Choroid plexus epithelial cell (primary cell): ENCODE measurements around the gene KLHL10.

Experiments
- DNase-seq: peaks from one replicate; pipeline ENCODE4 v3.0.0-alpha.2; 2010; ENCODE audit warnings: low read depth
- H3K4me3 ChIP-seq: 2 replicates; pipeline ENCODE4 v1.5.1; 2011; ENCODE audit warnings: low read depth, mild to moderate bottlenecking, control low read depth, low read length, moderate library complexity
- CTCF ChIP-seq: conservative IDR thresholded peaks from 2 replicates; pipeline ENCODE4 v1.5.1; 2011; ENCODE audit warnings: low read depth, mild to moderate bottlenecking, control low read depth, inconsistent platforms, low read length, moderate library complexity

Gene KLHL10

GRCh38 chr17:41837761-41838538, at the start of gene KLHL10:
TSS of gene KLHL10 (plus strand) at chr17:41837825. CDS start at chr17:41837933, 108 bp downstream.
- no peak for TF ChIP-seq CTCF
- peak; percentile 6 for DNase-seq
- no peak within 1 kb of the TSS for H3K4me3 ChIP-seq

- peak; percentile 64 for DNase-seq
- no peak for TF ChIP-seq CTCF
- H3K4me3 ChIP-seq: no peak overlapping the region
These were observed 44.5 kb upstream of the KLHL10 start for GRCh38 chr17:41792845-41793783.

DNA sequence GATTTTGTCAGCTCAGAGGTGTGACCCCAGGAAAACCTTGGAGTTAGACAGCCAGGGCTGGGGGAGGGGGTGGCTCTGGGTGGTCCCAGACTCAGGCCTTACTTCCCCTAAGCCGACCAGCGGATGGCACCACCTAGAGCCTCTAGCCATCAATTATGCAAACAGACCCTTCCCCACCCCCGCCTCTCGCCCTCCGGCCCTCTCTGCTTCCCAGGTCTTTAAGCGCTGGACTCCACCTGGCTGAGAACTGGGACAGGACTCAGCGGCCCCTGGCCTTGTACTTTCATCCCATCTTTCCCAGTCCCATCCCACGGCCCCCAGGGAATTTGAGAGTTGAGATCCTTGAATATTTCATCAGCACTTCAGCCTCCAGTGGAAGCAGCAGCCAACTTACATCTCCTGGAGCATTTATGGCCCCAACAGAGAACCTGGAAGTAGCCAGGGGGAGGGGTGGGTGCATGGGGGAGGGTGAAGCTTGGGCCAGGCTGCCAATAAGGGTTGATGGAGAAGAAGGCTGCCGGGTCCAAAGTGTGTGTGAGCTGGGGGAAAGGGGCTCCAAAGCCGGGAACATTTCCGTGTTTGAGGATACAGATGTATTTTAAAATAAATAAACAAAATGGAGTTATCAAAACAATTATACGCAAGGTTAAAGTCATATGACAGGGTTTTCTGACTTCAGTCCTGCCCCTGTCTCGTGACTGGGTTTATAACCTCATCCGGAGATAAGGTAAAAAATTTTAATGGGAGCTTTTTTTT, 43.7 kb upstream of the KLHL10 start:
- TF ChIP-seq CTCF: no peak
- H3K4me3 ChIP-seq: no peak overlapping the region
- peak; percentile 62 for DNase-seq

GRCh38 chr17:41794540-41794975, 43.1 kb upstream of the KLHL10 start:
- no peak overlapping the region for H3K4me3 ChIP-seq
- no peak for TF ChIP-seq CTCF
- no peak for DNase-seq

DNA sequence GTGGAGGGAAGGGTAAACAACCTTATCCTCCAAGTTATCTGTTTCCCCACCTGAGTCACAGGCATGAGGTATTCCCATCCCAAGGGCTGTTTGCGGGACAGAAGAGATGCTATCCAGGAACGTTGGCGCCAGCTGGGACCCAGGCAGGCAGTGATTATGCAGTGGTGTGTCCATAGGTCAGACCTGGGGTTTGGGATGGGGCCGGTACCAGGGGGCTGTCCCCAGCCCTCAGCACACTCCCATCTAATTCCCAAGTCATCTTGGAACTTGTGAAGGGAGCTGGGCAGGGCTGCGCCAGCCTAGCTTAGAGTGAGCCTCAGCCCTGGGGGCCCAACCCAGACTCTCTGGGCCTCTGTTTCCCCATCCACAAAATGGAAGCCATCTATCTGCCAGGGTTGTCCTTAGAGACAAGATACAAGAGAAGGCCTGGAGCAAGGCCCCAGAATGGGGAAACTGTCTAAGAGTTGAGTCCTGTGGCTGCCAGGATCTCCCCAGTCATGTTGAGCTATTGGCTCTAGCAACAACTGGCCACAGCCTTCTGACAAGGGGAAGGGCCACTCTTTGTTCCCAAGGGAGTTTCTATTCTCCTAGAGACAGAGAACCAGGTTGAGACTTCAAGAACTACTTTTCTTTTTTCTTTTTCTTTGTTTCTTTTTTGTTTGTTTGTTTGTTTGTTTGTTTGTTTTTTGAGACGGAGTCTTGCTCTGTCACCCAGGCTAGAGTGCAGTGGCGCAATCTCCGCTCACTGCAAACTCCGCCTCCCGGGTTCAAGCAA, 41.3 kb upstream of the KLHL10 start:
- no peak overlapping the region for H3K4me3 ChIP-seq
- DNase-seq: no peak
- TF ChIP-seq CTCF: no peak

GRCh38 chr17:41797377-41797776, 40.2 kb upstream of the KLHL10 start:
- DNase-seq: no peak
- no peak for TF ChIP-seq CTCF

More at GRCh38 chr17:41797377-41797776, 40.2 kb upstream of the KLHL10 start:
- no peak overlapping the region for H3K4me3 ChIP-seq
